Erythroblast (primary cell): Measurements from ENCODE around the gene WIZ.

Experiments used
- DNase-seq, 2 experiments: peaks; one replicate each; lab custom pipeline; 2025; lab: John Stamatoyannopoulos, UW
- GATA1 ChIP-seq: IDR thresholded peaks from 2 replicates; pipeline ENCODE4 v1.6.1; 2011; ENCODE audit warnings: low read depth, mild to moderate bottlenecking, control low read depth, low read length, moderate library complexity
- POLR2A ChIP-seq: IDR thresholded peaks from 2 replicates; pipeline ENCODE4 v1.6.1; 2011; ENCODE audit warnings: mild to moderate bottlenecking, low read length

The WIZ gene

GRCh38 chr19:15433519-15434069 is 16.2 kb downstream of the WIZ start:
- TF ChIP-seq POLR2A: no peak
- TF ChIP-seq GATA1: no peak

GRCh38 chr19:15432629-15433518 is 16.9 kb downstream of the WIZ start:
- TF ChIP-seq GATA1: no peak
- peak; percentile 56 for TF ChIP-seq POLR2A
- DNase-seq: peak; percentile 94 to 96

More at GRCh38 chr19:15433519-15434069, 16.2 kb downstream of the WIZ start:
- no peak for DNase-seq

- TF ChIP-seq POLR2A: no peak
- TF ChIP-seq GATA1: no peak
- peak; percentile 46 to 66 for DNase-seq
Observed at GRCh38 chr19:15432018-15432494, 17.7 kb downstream of the WIZ start.

- peak; percentile 35 to 40 for DNase-seq
- TF ChIP-seq GATA1 (no peak), POLR2A (no peak)
Observed at GRCh38 chr19:15431396-15432017, 18.2 kb downstream of the WIZ start.

- TF ChIP-seq GATA1: no peak
- no peak for TF ChIP-seq POLR2A
- no peak for DNase-seq
Observed at GRCh38 chr19:15430526-15431120, 19.1 kb downstream of the WIZ start.

- no peak for DNase-seq
- TF ChIP-seq GATA1 (no peak), POLR2A (no peak)
Observed at GRCh38 chr19:15429825-15430467, 19.8 kb downstream of the WIZ start.

GRCh38 chr19:15428956-15429824 is 20.6 kb downstream of the WIZ start:
- TF ChIP-seq GATA1 (no peak), POLR2A (no peak)

GRCh38 chr19:15427991-15428471 is 21.7 kb downstream of the WIZ start:
- TF ChIP-seq GATA1: no peak
- TF ChIP-seq POLR2A: no peak
- no peak for DNase-seq

More at GRCh38 chr19:15428956-15429824, 20.6 kb downstream of the WIZ start:
- no peak for DNase-seq

GRCh38 chr19:15427350-15427700 is 22.4 kb downstream of the WIZ start:
- no peak for DNase-seq
- no peak for TF ChIP-seq POLR2A
- TF ChIP-seq GATA1: no peak

GRCh38 chr19:15426485-15427349 is 23.0 kb downstream of the WIZ start:
- TF ChIP-seq POLR2A (no peak), GATA1 (no peak)
- peak; percentile 23 to 42 for DNase-seq

- no peak for DNase-seq
- TF ChIP-seq POLR2A (no peak), GATA1 (no peak)
Observed at GRCh38 chr19:15425321-15425950, 24.3 kb downstream of the WIZ start.
